Endothelial cell (in vitro differentiated cells): Measurements from ENCODE around the gene IL17RB. TPM values are rescaled to one million over a fixed set of nuclear protein-coding genes. Genes with fewer than 3 reads are reported as not detected.

Experiments
- DNase-seq: peaks from one replicate; pipeline ENCODE4 v3.0.0; 2021; ENCODE audit warnings: low spot score
- H3K27ac Mint-ChIP-seq: one replicate; pipeline ENCODE4 v1.8.0; 2021; ENCODE audit warnings: mixed read lengths, inconsistent platforms; ENCODE audit not compliant: unreplicated experiment
- H3K27me3 Mint-ChIP-seq: one replicate; pipeline ENCODE4 v1.8.0; 2021; ENCODE audit warnings: mild to moderate bottlenecking, moderate library complexity, mixed read lengths, inconsistent platforms; ENCODE audit not compliant: unreplicated experiment
- H3K36me3 Mint-ChIP-seq: one replicate; pipeline ENCODE4 v1.8.0; 2021; ENCODE audit warnings: mild to moderate bottlenecking, low read depth, mixed read lengths, inconsistent platforms; ENCODE audit not compliant: unreplicated experiment
- H3K4me1 Mint-ChIP-seq: one replicate; pipeline ENCODE4 v1.8.0; 2021; ENCODE audit warnings: mild to moderate bottlenecking, mixed read lengths, inconsistent platforms; ENCODE audit not compliant: unreplicated experiment
- H3K4me3 Mint-ChIP-seq: one replicate; pipeline ENCODE4 v1.8.0; 2021; ENCODE audit warnings: mild to moderate bottlenecking, mixed read lengths, inconsistent platforms; ENCODE audit not compliant: unreplicated experiment
- H3K9me3 Mint-ChIP-seq: one replicate; pipeline ENCODE4 v1.8.0; 2021; ENCODE audit warnings: mixed read lengths, inconsistent platforms; ENCODE audit not compliant: unreplicated experiment
- total RNA-seq: library from RNA; stranded (reverse); fragmentation: NEBNext Ultra II Directional; extraction: Animal tissue kit (Norgen Biotek cat#: 25700); gene quantifications from one replicate; pipeline ENCODE4 v1.2.1, GENCODE V29; 2021; ENCODE audit not compliant: unreplicated experiment
- TF ChIP-seq, protein P1 (sequence below): fragments of 200-600 bp; sonication (generic); IDR thresholded peaks from one replicate; pipeline ENCODE4 v1.5.0; 2021; ENCODE audit warnings: antibody characterized with exemption; ENCODE audit not compliant: unreplicated experiment

IL17RB gene
- total RNA-seq, 1 donor from 2014 or later: 0.33 TPM

GRCh38 chr3:53823956-53824657, 22.3 kb upstream of the IL17RB start:
- no peak overlapping the region for H3K4me3 Mint-ChIP-seq
- no peak for DNase-seq
- H3K36me3 Mint-ChIP-seq: peaks cover 3% of the 10 kb centered on the region
- H3K27ac Mint-ChIP-seq: no peak overlapping the region
- no peaks in the 10 kb centered on the region for H3K9me3 Mint-ChIP-seq
- peaks cover 14% of the 10 kb centered on the region for H3K4me1 Mint-ChIP-seq
- TF ChIP-seq, protein P1, sequence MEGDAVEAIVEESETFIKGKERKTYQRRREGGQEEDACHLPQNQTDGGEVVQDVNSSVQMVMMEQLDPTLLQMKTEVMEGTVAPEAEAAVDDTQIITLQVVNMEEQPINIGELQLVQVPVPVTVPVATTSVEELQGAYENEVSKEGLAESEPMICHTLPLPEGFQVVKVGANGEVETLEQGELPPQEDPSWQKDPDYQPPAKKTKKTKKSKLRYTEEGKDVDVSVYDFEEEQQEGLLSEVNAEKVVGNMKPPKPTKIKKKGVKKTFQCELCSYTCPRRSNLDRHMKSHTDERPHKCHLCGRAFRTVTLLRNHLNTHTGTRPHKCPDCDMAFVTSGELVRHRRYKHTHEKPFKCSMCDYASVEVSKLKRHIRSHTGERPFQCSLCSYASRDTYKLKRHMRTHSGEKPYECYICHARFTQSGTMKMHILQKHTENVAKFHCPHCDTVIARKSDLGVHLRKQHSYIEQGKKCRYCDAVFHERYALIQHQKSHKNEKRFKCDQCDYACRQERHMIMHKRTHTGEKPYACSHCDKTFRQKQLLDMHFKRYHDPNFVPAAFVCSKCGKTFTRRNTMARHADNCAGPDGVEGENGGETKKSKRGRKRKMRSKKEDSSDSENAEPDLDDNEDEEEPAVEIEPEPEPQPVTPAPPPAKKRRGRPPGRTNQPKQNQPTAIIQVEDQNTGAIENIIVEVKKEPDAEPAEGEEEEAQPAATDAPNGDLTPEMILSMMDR: no peak
- H3K27me3 Mint-ChIP-seq: peaks cover 18% of the 10 kb centered on the region

DNA sequence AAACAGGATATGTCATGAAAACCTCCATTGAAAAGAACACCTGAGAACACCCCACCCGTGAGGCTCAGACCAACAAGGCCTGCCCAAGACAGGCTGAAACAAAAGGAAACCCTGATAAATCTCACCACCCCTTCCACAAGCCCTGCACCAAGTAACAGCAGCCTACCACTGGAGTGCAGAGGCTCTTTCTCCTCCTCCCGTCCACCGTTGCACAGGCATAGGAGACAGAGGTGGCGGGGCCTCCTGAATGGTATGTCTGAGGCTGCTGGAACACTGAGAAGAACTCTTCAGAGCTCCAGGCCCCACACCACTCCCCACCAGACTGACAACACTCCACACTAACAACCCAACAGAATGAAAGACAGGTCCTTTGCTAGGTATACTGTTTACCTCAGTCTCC, 21.6 kb upstream of the IL17RB start:
- Mint-ChIP-seq H3K9me3 (no peaks in the 10 kb centered on the region), H3K4me1 (peaks cover 14% of the 10 kb centered on the region), H3K27me3 (peaks cover 17% of the 10 kb centered on the region), H3K36me3 (peaks cover 3% of the 10 kb centered on the region), H3K4me3 (no peak overlapping the region), H3K27ac (no peak overlapping the region)
- no peak for DNase-seq
- TF ChIP-seq, protein P1: no peak

GRCh38 chr3:53826048-53826447, 20.3 kb upstream of the IL17RB start:
- TF ChIP-seq, protein P1: no peak
- DNase-seq: no peak
- Mint-ChIP-seq H3K4me1 (peaks cover 14% of the 10 kb centered on the region), H3K9me3 (no peaks in the 10 kb centered on the region), H3K27me3 (peaks cover 14% of the 10 kb centered on the region), H3K4me3 (no peak overlapping the region), H3K27ac (no peak overlapping the region), H3K36me3 (peaks cover 3% of the 10 kb centered on the region)

GRCh38 chr3:53828581-53828980, 17.8 kb upstream of the IL17RB start:
- H3K9me3 Mint-ChIP-seq: no peaks in the 10 kb centered on the region
- peaks cover 3% of the 10 kb centered on the region for H3K36me3 Mint-ChIP-seq
- no peak for DNase-seq
- peaks cover 8% of the 10 kb centered on the region for H3K4me1 Mint-ChIP-seq
- peaks cover 10% of the 10 kb centered on the region for H3K27me3 Mint-ChIP-seq
- H3K4me3 Mint-ChIP-seq: no peak overlapping the region
- TF ChIP-seq, protein P1: no peak
- H3K27ac Mint-ChIP-seq: no peak overlapping the region

DNA sequence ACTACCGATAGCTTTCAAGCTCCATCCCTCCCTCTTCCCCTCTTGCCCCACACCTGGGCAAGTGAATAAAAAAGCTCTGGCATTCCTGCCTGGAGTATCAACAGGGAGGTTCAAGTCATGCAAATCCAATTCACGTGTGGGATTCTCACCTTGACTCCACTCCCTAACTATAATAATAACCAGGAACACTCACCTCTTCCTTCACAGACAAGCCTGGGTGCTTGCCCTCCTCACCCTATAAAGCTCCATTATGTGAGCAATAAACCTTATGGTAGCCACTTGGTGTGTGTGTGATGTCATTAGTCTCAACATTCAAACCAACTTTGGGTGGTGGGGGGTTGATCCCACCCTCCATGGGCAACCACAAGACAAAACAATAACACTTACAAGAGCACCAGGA, 16.8 kb upstream of the IL17RB start:
- no peaks in the 10 kb centered on the region for H3K9me3 Mint-ChIP-seq
- peaks cover 3% of the 10 kb centered on the region for H3K36me3 Mint-ChIP-seq
- TF ChIP-seq, protein P1: no peak
- no peaks in the 10 kb centered on the region for H3K4me1 Mint-ChIP-seq
- no peak overlapping the region for H3K4me3 Mint-ChIP-seq
- no peak overlapping the region for H3K27ac Mint-ChIP-seq
- no peak for DNase-seq
- H3K27me3 Mint-ChIP-seq: peaks cover 7% of the 10 kb centered on the region
